ENCODE data around the gene TRPT1. TPM values are rescaled to one million over a fixed set of nuclear protein-coding genes. Genes with fewer than 3 reads are reported as not detected.
A peak's percentile ranks its signal among the peaks of the same experiment; 100 is the strongest.

TRPT1 gene
- total RNA-seq, 1 donor from 2014 or later: 43.2 TPM

- Mint-ChIP-seq H3K4me1 (peaks cover 28% of the 10 kb centered on the region), H3K4me3 (peak within 1 kb of the TSS; percentile 90), H3K9me3 (no peaks in the 10 kb centered on the region), H3K36me3 (ENCODE audit: low read depth) (no peaks in the 10 kb centered on the region), H3K27me3 (ENCODE audit: low read depth) (peaks cover 3% of the 10 kb centered on the region), H3K27ac (ENCODE audit: unreplicated experiment) (no peak within 1 kb of the TSS)
- TF ChIP-seq CTCF (conservative IDR thresholded peaks at IDR 0.05): peak; percentile 87
- DNase-seq (ENCODE audit: low read depth, low spot score): peak; percentile 72
These were observed 25.2 kb upstream of the TRPT1 start, which contains the start of gene PLCB3 for GRCh38 chr11:64251016-64251752. Gene PLCB3 (plus strand): TSS chr11:64251530. CDS start chr11:64251650, 120 bp downstream.

GRCh38 chr11:64250415-64251015, 24.5 kb upstream of the TRPT1 start:
- Mint-ChIP-seq H3K36me3 (ENCODE audit: low read depth) (no peaks in the 10 kb centered on the region), H3K4me1 (peaks cover 28% of the 10 kb centered on the region), H3K4me3 (peak overlapping the region; percentile 88), H3K27me3 (ENCODE audit: low read depth) (peaks cover 3% of the 10 kb centered on the region), H3K27ac (ENCODE audit: unreplicated experiment) (no peak overlapping the region), H3K9me3 (no peaks in the 10 kb centered on the region)
- DNase-seq (ENCODE audit: low read depth, low spot score): no peak
- TF ChIP-seq CTCF (conservative IDR thresholded peaks at IDR 0.05): no peak

GRCh38 chr11:64249563-64250414, 23.8 kb upstream of the TRPT1 start:
- no peak for DNase-seq (ENCODE audit: low read depth, low spot score)
- H3K4me3 Mint-ChIP-seq: peak overlapping the region; percentile 84
- TF ChIP-seq CTCF (conservative IDR thresholded peaks at IDR 0.05): no peak

GRCh38 chr11:64249038-64249437, 23.1 kb upstream of the TRPT1 start:
- H3K36me3 Mint-ChIP-seq (ENCODE audit: low read depth): no peaks in the 10 kb centered on the region

More at GRCh38 chr11:64249563-64250414, 23.8 kb upstream of the TRPT1 start:
- Mint-ChIP-seq H3K36me3 (ENCODE audit: low read depth) (no peaks in the 10 kb centered on the region), H3K4me1 (peaks cover 28% of the 10 kb centered on the region), H3K9me3 (no peaks in the 10 kb centered on the region), H3K27ac (ENCODE audit: unreplicated experiment) (no peak overlapping the region), H3K27me3 (ENCODE audit: low read depth) (peaks cover 3% of the 10 kb centered on the region)

More at GRCh38 chr11:64249038-64249437, 23.1 kb upstream of the TRPT1 start:
- no peak for TF ChIP-seq CTCF (conservative IDR thresholded peaks at IDR 0.05)
- H3K4me3 Mint-ChIP-seq: peak overlapping the region; percentile 84
- no peak for DNase-seq (ENCODE audit: low read depth, low spot score)
- H3K27ac Mint-ChIP-seq (ENCODE audit: unreplicated experiment): no peak overlapping the region
- H3K27me3 Mint-ChIP-seq (ENCODE audit: low read depth): peaks cover 3% of the 10 kb centered on the region
- peaks cover 27% of the 10 kb centered on the region for H3K4me1 Mint-ChIP-seq
- no peaks in the 10 kb centered on the region for H3K9me3 Mint-ChIP-seq
